Measurements from ENCODE around the gene IFNL3. TPM values are rescaled to one million over a fixed set of nuclear protein-coding genes. Genes with fewer than 3 reads are reported as not detected.

IFNL3 gene
- total and polyA plus RNA-seq, 2 donors: 0.07 TPM; not detected in 1

Other genes with a start within 250 kb of the IFNL3 start
- 2.6 TPM for gene FBXO27, start 212.5 kb downstream of the IFNL3 start, total RNA-seq
- gene FBXO27, start 212.5 kb downstream of the IFNL3 start, polyA plus RNA-seq: 9.0 TPM
- gene ACP7, start 160.6 kb downstream of the IFNL3 start, total RNA-seq: under 0.01 TPM
- 0.11 TPM for gene ACP7, start 160.6 kb downstream of the IFNL3 start, polyA plus RNA-seq
- gene PAK4, start 119.2 kb downstream of the IFNL3 start, total RNA-seq: 1.9 TPM
- 14.4 TPM for gene PAK4, start 119.2 kb downstream of the IFNL3 start, polyA plus RNA-seq
- 2.1 TPM for gene NCCRP1, start 48.0 kb downstream of the IFNL3 start, total RNA-seq
- gene NCCRP1, start 48.0 kb downstream of the IFNL3 start, polyA plus RNA-seq: 13.2 TPM
- not detected for gene SYCN, start 40.7 kb downstream of the IFNL3 start, total RNA-seq
- gene SYCN, start 40.7 kb downstream of the IFNL3 start, polyA plus RNA-seq: not detected
- gene IFNL4, start 3.9 kb upstream of the IFNL3 start, total RNA-seq: not detected
- gene IFNL4, start 3.9 kb upstream of the IFNL3 start, polyA plus RNA-seq: 0.05 TPM
- 0.14 TPM for gene IFNL2, start 23.4 kb upstream of the IFNL3 start, total RNA-seq
- 0.07 TPM for gene IFNL2, start 23.4 kb upstream of the IFNL3 start, polyA plus RNA-seq
- not detected for gene IFNL1, start 51.4 kb upstream of the IFNL3 start, total RNA-seq
- gene IFNL1, start 51.4 kb upstream of the IFNL3 start, polyA plus RNA-seq: 0.21 TPM
- gene LRFN1, start 75.9 kb upstream of the IFNL3 start, total RNA-seq: 0.42 TPM
- 2.6 TPM for gene LRFN1, start 75.9 kb upstream of the IFNL3 start, polyA plus RNA-seq
- gene GMFG, start 91.0 kb upstream of the IFNL3 start, total RNA-seq: 519 TPM
- 531 TPM for gene GMFG, start 91.0 kb upstream of the IFNL3 start, polyA plus RNA-seq
- 11.7 TPM for gene SAMD4B, start 97.4 kb upstream of the IFNL3 start, total RNA-seq
- 64.9 TPM for gene SAMD4B, start 97.4 kb upstream of the IFNL3 start, polyA plus RNA-seq
- gene PAF1, start 146.1 kb upstream of the IFNL3 start, total RNA-seq: 33.4 TPM
- 40.1 TPM for gene PAF1, start 146.1 kb upstream of the IFNL3 start, polyA plus RNA-seq
- gene MED29, start 146.4 kb upstream of the IFNL3 start, total RNA-seq: 15.8 TPM
- 27.8 TPM for gene MED29, start 146.4 kb upstream of the IFNL3 start, polyA plus RNA-seq
- 15.8 TPM for gene ZFP36, start 161.8 kb upstream of the IFNL3 start, total RNA-seq
- gene ZFP36, start 161.8 kb upstream of the IFNL3 start, polyA plus RNA-seq: 250 TPM
- 13.0 TPM for gene PLEKHG2, start 167.7 kb upstream of the IFNL3 start, total RNA-seq
- 30.8 TPM for gene PLEKHG2, start 167.7 kb upstream of the IFNL3 start, polyA plus RNA-seq
- 788 TPM for gene RPS16, start 190.9 kb upstream of the IFNL3 start, total RNA-seq
- 3,143 TPM for gene RPS16, start 190.9 kb upstream of the IFNL3 start, polyA plus RNA-seq
- gene SUPT5H, start 200.6 kb upstream of the IFNL3 start, total RNA-seq: 39.0 TPM
- 203 TPM for gene SUPT5H, start 200.6 kb upstream of the IFNL3 start, polyA plus RNA-seq
- gene TIMM50, start 235.8 kb upstream of the IFNL3 start, total RNA-seq: 49.3 TPM
- gene TIMM50, start 235.8 kb upstream of the IFNL3 start, polyA plus RNA-seq: 44.0 TPM

Measured in thymus (tissue), 2 donors.